WI38 (cell line): ENCODE data around the gene WNT7B.

Experiments
- H3K4me3 ChIP-seq: 2 replicates; pipeline ENCODE4 v1.5.1; 2011; ENCODE audit warnings: low read depth, mild to moderate bottlenecking, control low read depth, low read length
- CTCF ChIP-seq: IDR thresholded peaks from 2 replicates; pipeline ENCODE4 v1.5.1; 2012; ENCODE audit warnings: low read depth, mild to moderate bottlenecking, control low read depth, low read length

WNT7B gene

DNA sequence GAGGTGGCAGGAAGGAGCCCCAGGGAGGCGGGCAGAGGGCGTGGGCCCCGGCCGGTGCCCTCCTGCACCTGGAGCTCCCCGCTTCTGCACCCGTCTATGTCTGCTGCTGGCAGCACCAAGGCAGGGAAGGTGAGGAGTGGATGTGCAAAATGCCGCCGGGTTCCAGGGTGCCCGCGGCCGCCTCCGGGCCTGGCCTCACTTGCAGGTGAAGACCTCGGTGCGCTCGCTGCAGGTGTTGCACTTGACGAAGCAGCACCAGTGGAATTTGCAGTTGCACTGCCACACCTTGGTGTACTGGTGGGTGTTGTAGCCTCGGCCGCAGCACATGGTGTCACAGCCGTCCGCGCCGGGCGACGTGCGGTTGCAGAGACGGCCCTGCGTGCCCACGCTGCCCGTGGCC is 54.3 kb downstream of the WNT7B start:
- no peak for TF ChIP-seq CTCF
- H3K4me3 ChIP-seq: no peak overlapping the region

GRCh38 chr22:45922256-45922655 is 54.7 kb downstream of the WNT7B start:
- no peak for TF ChIP-seq CTCF
- H3K4me3 ChIP-seq: no peak overlapping the region

- H3K4me3 ChIP-seq: no peak overlapping the region
- TF ChIP-seq CTCF: no peak
Observed at GRCh38 chr22:45919504-45920286, 57.3 kb downstream of the WNT7B start.

DNA sequence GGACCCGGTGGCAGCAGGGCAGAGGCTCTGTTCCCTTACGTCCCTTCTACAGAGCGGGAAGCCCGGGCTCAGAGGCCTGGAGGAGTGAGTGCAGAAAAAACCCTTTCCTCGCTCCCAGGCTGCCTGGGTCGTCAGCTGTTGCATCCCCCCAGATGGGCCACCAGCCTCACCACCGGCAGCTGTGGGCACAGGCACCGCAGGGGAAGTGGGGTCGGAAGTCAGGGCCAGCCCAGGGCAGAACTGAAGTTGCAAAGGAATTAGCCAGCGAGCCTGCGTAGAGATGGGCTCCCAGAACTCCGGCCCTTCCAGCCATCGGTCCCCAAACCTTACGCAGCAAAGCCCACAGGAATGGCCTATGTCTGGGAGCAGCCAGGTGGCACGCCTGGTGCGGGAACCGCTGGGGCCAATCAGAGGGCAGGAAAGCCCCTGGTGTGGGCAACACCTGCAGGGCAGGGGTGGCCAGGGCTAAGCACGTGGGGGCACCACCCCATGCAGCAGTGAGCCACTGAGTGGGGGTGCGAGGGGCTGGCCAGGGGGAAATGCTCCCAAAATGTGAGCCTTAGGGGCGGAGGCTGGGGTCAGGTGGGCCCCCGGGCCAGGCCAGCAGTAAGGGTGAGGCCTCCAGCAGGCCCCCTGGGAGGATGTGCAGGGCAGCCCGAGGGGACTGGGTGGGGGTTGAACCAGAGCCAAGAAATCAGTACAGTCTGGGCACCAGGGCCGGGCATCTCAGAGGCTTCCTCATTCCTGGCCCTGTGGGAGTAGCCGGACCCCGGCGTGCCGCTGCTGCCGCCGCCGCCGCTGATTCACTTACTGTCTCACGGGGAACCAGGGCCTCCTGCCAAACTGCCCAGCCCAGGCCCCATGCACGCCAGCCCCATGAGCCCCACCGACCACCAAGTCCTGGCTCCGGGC is 58.2 kb downstream of the WNT7B start:
- H3K4me3 ChIP-seq: no peak overlapping the region
- no peak for TF ChIP-seq CTCF

GRCh38 chr22:45917700-45918458 is 59.1 kb downstream of the WNT7B start:
- TF ChIP-seq CTCF: no peak
- no peak overlapping the region for H3K4me3 ChIP-seq

DNA sequence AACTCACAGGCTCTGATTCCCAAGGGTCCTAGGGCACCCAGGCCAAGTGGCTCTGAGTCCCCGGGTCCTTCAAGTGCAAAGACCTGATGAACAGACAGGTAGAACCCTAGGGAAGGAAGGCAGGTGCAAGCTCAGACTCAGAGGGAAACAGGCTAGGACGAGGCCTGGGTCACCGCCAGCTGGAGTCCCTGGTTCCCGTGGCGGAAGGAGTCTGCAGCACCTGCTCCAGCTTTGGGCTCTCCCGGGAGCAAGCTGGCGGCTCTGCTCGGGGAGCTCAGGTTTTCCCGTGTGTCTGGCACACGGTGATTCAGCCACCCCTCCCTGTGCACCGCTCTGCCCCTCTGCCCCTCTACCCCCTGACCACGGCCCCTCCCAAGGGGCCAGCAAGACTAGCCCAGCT is 59.8 kb downstream of the WNT7B start:
- no peak overlapping the region for H3K4me3 ChIP-seq
- no peak for TF ChIP-seq CTCF

DNA sequence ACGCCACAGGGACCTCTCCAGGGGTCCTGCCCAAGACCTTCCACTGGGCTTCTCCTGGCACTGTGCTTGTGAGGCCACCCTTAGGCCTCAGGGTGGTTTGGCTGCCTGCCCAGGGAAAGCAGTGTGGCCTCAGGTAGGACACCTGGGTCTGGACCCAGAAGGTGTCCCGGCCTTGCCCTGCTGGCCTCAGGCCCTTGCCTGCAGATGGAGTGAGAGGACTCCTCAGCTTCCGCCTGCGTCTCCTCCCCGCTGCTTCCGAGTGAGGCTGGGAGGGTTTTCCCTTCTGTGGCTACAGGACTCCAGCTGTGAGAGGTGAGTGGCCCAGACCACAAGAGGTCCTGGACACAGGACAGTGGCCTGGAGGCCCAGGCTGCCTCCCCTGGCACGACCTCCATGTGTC is 60.4 kb downstream of the WNT7B start:
- no peak overlapping the region for H3K4me3 ChIP-seq
- no peak for TF ChIP-seq CTCF
